Esophagus mucosa (tissue), 1 donor: ENCODE results near the gene MGAT5B. TPM values are rescaled to one million over a fixed set of nuclear protein-coding genes. Genes with fewer than 3 reads are reported as not detected.
"Not testable (repeated sequence)": the region's sequence is repeated elsewhere in the genome, so short reads cannot be mapped to it uniquely, and the experiment has no call there.

ENCODE experiments used
- ATAC-seq: fragments of 200-7000 bp; cut with Tn5 transposase; one replicate; pipeline ENCODE4 v1.9.1; 2020
- total RNA-seq: library from RNA; stranded (reverse); gene quantifications from one replicate; pipeline ENCODE4 v1.2.4, GENCODE V29; 2023
- donor health status: DM: yes; HTN: yes; CAD: no.

MGAT5B gene
- total RNA-seq, result 0.20 TPM

GRCh38 chr17:76868176-76868668, at the start of gene MGAT5B:
MGAT5B (plus strand) TSS chr17:76868404; CDS start chr17:76869030, 626 bp downstream.
- ATAC-seq, result peak; percentile 82

- no peak for ATAC-seq
Observed at GRCh38 chr17:76820039-76820438, 48.2 kb upstream of the MGAT5B start.

GRCh38 chr17:76820561-76820960, 47.6 kb upstream of the MGAT5B start:
- no peak for ATAC-seq

- ATAC-seq, result no peak
Observed at GRCh38 chr17:76822184-76822778, 45.9 kb upstream of the MGAT5B start.

- no peak for ATAC-seq
Observed at GRCh38 chr17:76824093-76824492, 44.1 kb upstream of the MGAT5B start.

GRCh38 chr17:76826330-76827068, 41.7 kb upstream of the MGAT5B start:
- ATAC-seq, result no peak

GRCh38 chr17:76827736-76828135, 40.5 kb upstream of the MGAT5B start:
- no peak for ATAC-seq

- ATAC-seq, result peak; percentile 39
Observed at GRCh38 chr17:76830987-76831715, 37.1 kb upstream of the MGAT5B start.

- ATAC-seq, result no peak
Observed at GRCh38 chr17:76833034-76833644, 35.1 kb upstream of the MGAT5B start.

- ATAC-seq, result no peak
Observed at GRCh38 chr17:76833747-76834146, 34.5 kb upstream of the MGAT5B start.

- no peak for ATAC-seq
Observed at GRCh38 chr17:76834870-76835269, 33.3 kb upstream of the MGAT5B start.

GRCh38 chr17:76840443-76840767, 27.8 kb upstream of the MGAT5B start:
- ATAC-seq, result peak; percentile 28

GRCh38 chr17:76840884-76841775, 27.1 kb upstream of the MGAT5B start:
- ATAC-seq, result no peak

GRCh38 chr17:76841776-76842405, 26.3 kb upstream of the MGAT5B start:
- ATAC-seq, result no peak

- ATAC-seq, result not testable (repeated sequence)
Observed at GRCh38 chr17:76843068-76843467, 25.1 kb upstream of the MGAT5B start.

GRCh38 chr17:76843703-76844484, 24.3 kb upstream of the MGAT5B start:
- no peak for ATAC-seq

- no peak for ATAC-seq
Observed at GRCh38 chr17:76844485-76844829, 23.7 kb upstream of the MGAT5B start.

GRCh38 chr17:76844846-76845245, 23.4 kb upstream of the MGAT5B start:
- ATAC-seq, result no peak

- no peak for ATAC-seq
Observed at GRCh38 chr17:76845541-76846017, 22.6 kb upstream of the MGAT5B start.

- ATAC-seq, result no peak
Observed at GRCh38 chr17:76847031-76847430, 21.2 kb upstream of the MGAT5B start.

- no peak for ATAC-seq
Observed at GRCh38 chr17:76848670-76849069, 19.5 kb upstream of the MGAT5B start.
